HG02970 (cell line): ENCODE measurements around the gene POLR2L.

Experiments used
- ATAC-seq: cut with Tn5 transposase; IDR thresholded peaks from one replicate; pipeline ENCODE4 v1.9.1; 2021; ENCODE audit warnings: mild to moderate bottlenecking, moderate library complexity, moderate number of reproducible peaks; ENCODE audit not compliant: unreplicated experiment, low FRiP score

POLR2L gene

DNA sequence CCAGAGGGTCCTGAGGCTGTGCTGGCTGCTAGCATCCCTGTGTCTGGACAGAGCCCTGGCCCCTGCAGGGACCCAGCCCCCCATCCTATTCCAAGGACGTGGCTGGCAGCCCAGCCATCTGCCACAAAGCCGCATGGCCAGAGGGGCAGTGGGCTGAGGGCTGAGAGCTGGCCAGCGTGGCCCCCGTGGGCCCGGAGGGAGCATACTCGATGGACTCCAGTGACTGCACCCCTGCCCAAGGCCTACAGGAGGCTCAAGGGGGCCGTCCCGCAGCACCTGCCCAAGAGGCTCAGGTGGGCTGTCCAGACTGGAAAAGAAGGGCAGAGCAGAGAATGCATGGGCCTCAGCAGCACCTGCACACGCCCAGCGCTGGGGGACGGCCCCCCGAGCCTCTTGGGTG lies 13.5 kb upstream of the POLR2L start:
- ATAC-seq: no peak

DNA sequence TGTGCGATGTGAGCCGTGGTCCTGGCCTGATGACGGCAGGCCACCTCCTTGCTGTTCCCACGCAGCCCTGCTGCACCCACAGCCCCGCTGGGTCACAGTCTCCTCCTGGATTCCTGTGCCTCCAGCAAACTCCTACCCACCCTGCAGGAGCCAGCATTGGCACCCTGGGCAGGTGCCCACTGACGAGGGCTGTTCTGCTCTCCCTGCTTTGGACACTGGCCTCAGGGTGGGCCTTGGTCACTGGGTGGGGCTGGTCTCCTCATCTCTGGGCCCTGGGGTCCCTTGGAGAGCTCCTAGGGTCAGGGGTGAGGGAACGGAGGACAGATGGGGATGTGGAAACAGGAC lies 13.0 kb upstream of the POLR2L start:
- ATAC-seq: no peak

GRCh38 chr11:854601-855329 lies 12.4 kb upstream of the POLR2L start:
- no peak for ATAC-seq

- no peak for ATAC-seq
These were observed 11.5 kb upstream of the POLR2L start for GRCh38 chr11:853682-854448.

- no peak for ATAC-seq
These were observed 10.4 kb upstream of the POLR2L start for GRCh38 chr11:852762-853161.

DNA sequence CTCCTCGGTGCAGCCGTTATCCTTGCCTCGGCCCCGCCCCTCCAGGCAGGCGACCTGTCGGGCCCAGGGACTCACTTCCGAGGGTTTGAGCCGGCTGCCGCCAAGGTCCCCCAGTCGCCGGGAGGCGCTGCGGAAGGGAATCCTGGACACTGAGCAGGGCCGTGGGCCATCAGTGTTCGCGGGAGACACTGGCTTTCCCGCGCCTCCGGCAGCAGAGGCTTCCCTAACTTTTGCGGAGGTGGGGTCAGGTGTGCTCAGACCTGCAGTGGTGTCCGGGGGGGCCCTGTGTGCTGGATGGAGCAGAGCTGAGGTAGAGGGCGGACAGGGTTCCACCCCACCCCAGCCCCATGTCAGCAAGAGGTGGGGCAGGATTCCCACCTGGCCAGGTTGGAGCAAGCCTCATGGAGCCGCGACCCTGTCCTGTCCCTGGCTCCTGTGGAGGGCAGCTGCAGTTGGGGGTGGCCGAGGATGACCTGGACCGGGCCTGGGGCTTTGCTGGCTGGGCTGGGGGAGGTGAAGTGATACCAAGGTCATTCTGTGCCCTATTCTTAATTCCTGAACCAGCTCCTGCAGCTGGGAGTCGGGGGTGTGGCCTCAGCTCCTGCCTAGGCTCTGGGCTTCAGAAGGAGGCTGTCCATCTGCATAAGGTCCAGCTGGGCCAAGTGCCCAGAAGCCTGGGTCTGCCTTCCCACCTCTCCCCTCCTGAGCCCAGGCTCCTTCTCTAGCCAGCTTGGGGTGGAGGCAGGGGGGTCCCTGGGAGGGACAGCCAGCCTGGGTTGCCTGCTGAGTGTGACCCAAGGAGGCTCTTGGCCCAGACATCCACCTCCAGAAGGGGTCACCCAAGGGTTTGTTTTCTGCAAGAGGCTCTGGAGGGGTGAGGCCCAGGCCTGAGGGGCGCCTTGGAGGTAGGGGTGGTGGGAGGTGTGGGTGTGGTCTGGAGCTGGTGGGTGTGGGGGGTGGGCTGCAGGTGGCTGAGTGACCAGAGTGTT lies 8.7 kb upstream of the POLR2L start:
- ATAC-seq: no peak

- no peak for ATAC-seq
These were observed 7.8 kb upstream of the POLR2L start for GRCh38 chr11:849951-850774.

GRCh38 chr11:849104-849824 lies 6.9 kb upstream of the POLR2L start:
- no peak for ATAC-seq

GRCh38 chr11:848380-848931 lies 6.1 kb upstream of the POLR2L start:
- no peak for ATAC-seq

GRCh38 chr11:847876-848275 lies 5.5 kb upstream of the POLR2L start:
- no peak for ATAC-seq

GRCh38 chr11:846496-847098 lies 4.3 kb upstream of the POLR2L start:
- ATAC-seq: no peak

GRCh38 chr11:845872-846495 lies 3.7 kb upstream of the POLR2L start:
- ATAC-seq: no peak

- ATAC-seq: no peak
These were observed 2.6 kb upstream of the POLR2L start for GRCh38 chr11:844693-845644.

DNA sequence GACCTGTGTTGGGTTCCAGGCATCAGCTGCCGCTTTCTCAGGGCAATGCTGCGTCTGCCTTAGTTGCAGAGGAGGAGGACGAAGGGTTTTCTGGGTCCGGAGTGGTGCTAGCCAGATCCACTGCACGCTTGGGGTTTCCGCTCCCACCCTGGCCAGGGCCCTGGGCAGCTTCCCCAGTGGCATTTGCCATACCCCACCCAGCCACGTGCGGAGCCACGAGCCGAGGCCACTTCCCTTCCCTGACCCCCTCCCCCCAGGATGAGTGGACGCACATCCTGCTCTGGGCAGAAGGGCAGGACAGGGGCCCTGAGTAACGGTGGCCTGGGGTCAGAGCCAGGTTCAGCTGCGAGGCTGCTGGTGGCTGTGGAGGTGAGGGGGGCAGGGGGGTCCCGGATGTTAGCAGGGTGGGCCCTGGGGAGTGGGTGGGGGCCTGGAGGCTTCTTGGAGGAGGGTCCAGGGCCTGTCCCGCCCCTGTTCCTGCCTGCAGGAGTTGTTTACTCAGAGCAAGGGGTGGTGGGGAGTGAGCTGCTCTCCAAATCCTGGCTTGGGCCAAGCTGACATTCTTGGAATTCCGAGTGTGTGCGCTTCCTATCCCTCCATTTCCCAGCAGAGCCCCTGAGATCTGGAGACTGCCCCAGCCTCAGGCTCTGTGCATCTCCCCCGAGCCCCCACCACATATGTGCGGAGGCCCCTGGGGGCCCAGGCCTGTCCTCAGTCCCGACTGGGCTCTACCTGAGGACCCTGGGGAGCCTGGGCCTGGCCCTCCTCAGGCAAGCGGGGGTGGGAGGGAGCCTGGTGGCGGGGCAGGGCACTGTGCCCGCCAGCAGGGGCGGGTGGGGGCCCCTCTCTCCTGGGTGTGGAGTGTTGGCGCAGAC lies 1.7 kb upstream of the POLR2L start:
- no peak for ATAC-seq

DNA sequence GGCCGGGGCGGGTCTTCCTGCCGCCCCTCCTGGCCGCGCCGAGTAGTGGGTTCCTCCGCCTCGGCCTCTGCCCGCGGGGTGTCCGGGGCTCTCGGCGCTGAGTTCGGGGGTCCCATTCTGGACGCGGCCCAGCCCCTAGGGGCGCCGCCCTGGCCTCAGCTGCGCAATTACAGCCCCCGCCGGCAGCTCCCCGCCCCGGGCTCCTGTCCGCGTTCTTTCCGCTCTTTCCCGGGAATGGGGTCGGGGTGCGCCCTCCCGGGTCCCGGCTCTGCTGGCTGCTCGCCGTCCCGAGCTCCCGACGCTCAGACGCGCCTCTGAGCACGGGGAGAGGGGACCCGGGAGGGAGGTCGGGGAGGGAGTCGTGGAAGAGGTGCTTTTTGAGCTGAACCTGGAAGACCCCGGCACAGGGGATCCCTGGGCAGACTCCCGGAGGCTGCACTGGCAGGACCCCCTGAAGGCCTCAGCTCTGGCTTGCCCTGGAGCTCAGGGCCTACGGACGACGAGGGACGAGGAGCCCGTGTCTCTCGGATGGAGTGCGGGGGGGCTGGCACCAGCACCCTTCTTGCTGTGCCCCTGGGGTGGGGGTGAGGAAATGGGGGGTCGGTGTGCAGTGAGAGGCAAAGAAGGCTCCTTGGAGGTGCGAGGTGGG lies 881 bp upstream of the POLR2L start:
- ATAC-seq: peak; percentile 3

GRCh38 chr11:841981-842369 lies 354 bp downstream of the POLR2L start:
- ATAC-seq: peak; percentile 3
